HepG2 (cell line): ENCODE results near the gene C1orf50. TPM values are rescaled to one million over a fixed set of nuclear protein-coding genes. Genes with fewer than 3 reads are reported as not detected.

Experiments
- ARID2 ChIP-seq: sonication (generic); formaldehyde crosslinking; IDR thresholded peaks from 2 replicates; pipeline ENCODE4 v1.8.1; 2022; ENCODE audit warnings: mild to moderate bottlenecking, missing genetic modification reagents, borderline replicate concordance
- ATRX ChIP-seq: sonication (generic); formaldehyde crosslinking; IDR thresholded peaks from 2 replicates; pipeline ENCODE4 v1.4.0; 2020; ENCODE audit warnings: missing genetic modification reagents, borderline replicate concordance
- EZH2 ChIP-seq: conservative IDR thresholded peaks from 2 replicates; pipeline ENCODE4 v1.6.1; 2012; ENCODE audit warnings: mild to moderate bottlenecking, low read depth, low read length, moderate library complexity
- GATAD2A ChIP-seq: IDR thresholded peaks from 2 replicates; pipeline ENCODE4 v1.6.1; 2016
- HNRNPK ChIP-seq: fragments of 200-400 bp; formaldehyde crosslinking; IDR thresholded peaks from 2 replicates; pipeline ENCODE4 v1.6.1; 2018; ENCODE audit warnings: low read length, low read depth, moderate library complexity, mild to moderate bottlenecking; ENCODE audit not compliant: poor library complexity, severe bottlenecking
- KDM1A ChIP-seq: IDR thresholded peaks from 2 replicates; pipeline ENCODE4 v1.6.1; 2016; ENCODE audit warnings: missing compliant biosample characterization
- NFE2L1 ChIP-seq: sonication (generic); formaldehyde crosslinking; IDR thresholded peaks from 2 replicates; pipeline ENCODE4 v1.4.0; 2020; ENCODE audit warnings: missing genetic modification reagents, mild to moderate bottlenecking, borderline replicate concordance
- NR2C2 ChIP-seq: sonication (generic); formaldehyde crosslinking; IDR thresholded peaks from 2 replicates; pipeline ENCODE4 v1.4.0; 2020; ENCODE audit warnings: missing genetic modification reagents, mild to moderate bottlenecking, moderate library complexity, borderline replicate concordance
- POLR2G ChIP-seq: fragments of 200-400 bp; formaldehyde crosslinking; IDR thresholded peaks from 2 replicates; pipeline ENCODE4 v1.6.1; 2018; ENCODE audit warnings: mild to moderate bottlenecking, low read depth, low read length, moderate library complexity
- REL ChIP-seq: sonication (generic); formaldehyde crosslinking; conservative IDR thresholded peaks from 2 replicates; pipeline ENCODE4 v1.8.0; 2022; ENCODE audit warnings: mild to moderate bottlenecking, missing genetic modification reagents, moderate library complexity
- SUZ12 ChIP-seq: fragments of 150-350 bp; IDR thresholded peaks from 2 replicates; pipeline ENCODE4 v1.6.1; 2014; ENCODE audit warnings: low read depth, low read length
- TEAD3 ChIP-seq: optimal IDR thresholded peaks from 2 replicates; pipeline ENCODE3; 2016; ENCODE audit warnings: borderline replicate concordance
- ZNF124 ChIP-seq: sonication (generic); formaldehyde crosslinking; IDR thresholded peaks from 2 replicates; pipeline ENCODE4 v1.4.0; 2020; ENCODE audit warnings: missing genetic modification reagents
- ZNF207 ChIP-seq: fragments of 450-650 bp; IDR thresholded peaks from 2 replicates; pipeline ENCODE4 v1.6.1; 2016; ENCODE audit warnings: antibody characterized with exemption, borderline replicate concordance
- ZNF232 ChIP-seq: sonication (generic); formaldehyde crosslinking; IDR thresholded peaks from 2 replicates; pipeline ENCODE4 v1.4.0; 2020; ENCODE audit warnings: missing genetic modification reagents, borderline replicate concordance
- ZNF24 ChIP-seq: fragments of 450-650 bp; IDR thresholded peaks from 2 replicates; pipeline ENCODE4 v1.6.1; 2017; ENCODE audit warnings: antibody characterized with exemption, mild to moderate bottlenecking
- ZNF556 ChIP-seq: sonication (generic); formaldehyde crosslinking; IDR thresholded peaks from 2 replicates; pipeline ENCODE4 v1.4.0; 2020; ENCODE audit warnings: mild to moderate bottlenecking, missing genetic modification reagents, borderline replicate concordance
- ZSCAN29 ChIP-seq: sonication (generic); formaldehyde crosslinking; conservative IDR thresholded peaks from 2 replicates; pipeline ENCODE4 v1.4.0; 2020; ENCODE audit warnings: mild to moderate bottlenecking, missing genetic modification reagents
- polyA plus RNA-seq, 8 experiments: library from polyadenylated mRNA; depleted of rRNA in 3 of 8; stranded (reverse) in 7 of 8; unstranded in 1 of 8; fragments of >200 nt; fragmentation: Illumina TruSeq in 4 of 8; extraction: Trizol in 4 of 8; gene quantifications; 2 replicates each; pipeline versions ENCODE4 v1.2.1 to v1.2.3, GENCODE V29; 2011 to 2016; ENCODE audit warnings: low read depth in 4 of 8, missing spikeins in 1 of 8, mixed read lengths in 1 of 8; ENCODE audit not compliant: insufficient read depth in 1 of 8
- total RNA-seq, 5 experiments: library from RNA; depleted of rRNA; stranded (reverse); fragments of >200 nt; fragmentation: Illumina TruSeq; extraction: Trizol; gene quantifications; 2 replicates each; pipeline ENCODE4 v1.2.3, GENCODE V29; 2016; ENCODE audit warnings: low read depth in 1 of 5
- TF ChIP-seq, protein P1 (sequence below), 2 experiments: sonication (generic) in 1 of 2; formaldehyde crosslinking in 1 of 2; IDR thresholded peaks; 2 replicates each; pipeline versions ENCODE4 v1.4.0 to v1.6.1; 2016 to 2020; ENCODE audit warnings: borderline replicate concordance in 1 of 2, low read depth in 1 of 2, mild to moderate bottlenecking in 1 of 2, missing genetic modification reagents in 1 of 2
- TF ChIP-seq, protein P2 (sequence below): sonication (generic); formaldehyde crosslinking; IDR thresholded peaks from 2 replicates; pipeline ENCODE4 v1.5.1; 2020; ENCODE audit warnings: mild to moderate bottlenecking, missing genetic modification reagents, moderate library complexity
- TF ChIP-seq, protein P3 (sequence below): sonication (generic); formaldehyde crosslinking; IDR thresholded peaks from 2 replicates; pipeline ENCODE4 v1.4.0; 2020; ENCODE audit warnings: missing genetic modification reagents, mild to moderate bottlenecking, borderline replicate concordance
- TF ChIP-seq, protein P4 (sequence below): sonication (generic); formaldehyde crosslinking; IDR thresholded peaks from 2 replicates; pipeline ENCODE4 v1.8.0; 2022; ENCODE audit warnings: missing genetic modification reagents, low read depth, mild to moderate bottlenecking, borderline replicate concordance

C1orf50 gene
- total and polyA plus RNA-seq, 2 of the 13 experiments (the other 11 are each of a cell fraction or from before 2014, with no cell fraction given), result 4.3 to 4.8 TPM

DNA sequence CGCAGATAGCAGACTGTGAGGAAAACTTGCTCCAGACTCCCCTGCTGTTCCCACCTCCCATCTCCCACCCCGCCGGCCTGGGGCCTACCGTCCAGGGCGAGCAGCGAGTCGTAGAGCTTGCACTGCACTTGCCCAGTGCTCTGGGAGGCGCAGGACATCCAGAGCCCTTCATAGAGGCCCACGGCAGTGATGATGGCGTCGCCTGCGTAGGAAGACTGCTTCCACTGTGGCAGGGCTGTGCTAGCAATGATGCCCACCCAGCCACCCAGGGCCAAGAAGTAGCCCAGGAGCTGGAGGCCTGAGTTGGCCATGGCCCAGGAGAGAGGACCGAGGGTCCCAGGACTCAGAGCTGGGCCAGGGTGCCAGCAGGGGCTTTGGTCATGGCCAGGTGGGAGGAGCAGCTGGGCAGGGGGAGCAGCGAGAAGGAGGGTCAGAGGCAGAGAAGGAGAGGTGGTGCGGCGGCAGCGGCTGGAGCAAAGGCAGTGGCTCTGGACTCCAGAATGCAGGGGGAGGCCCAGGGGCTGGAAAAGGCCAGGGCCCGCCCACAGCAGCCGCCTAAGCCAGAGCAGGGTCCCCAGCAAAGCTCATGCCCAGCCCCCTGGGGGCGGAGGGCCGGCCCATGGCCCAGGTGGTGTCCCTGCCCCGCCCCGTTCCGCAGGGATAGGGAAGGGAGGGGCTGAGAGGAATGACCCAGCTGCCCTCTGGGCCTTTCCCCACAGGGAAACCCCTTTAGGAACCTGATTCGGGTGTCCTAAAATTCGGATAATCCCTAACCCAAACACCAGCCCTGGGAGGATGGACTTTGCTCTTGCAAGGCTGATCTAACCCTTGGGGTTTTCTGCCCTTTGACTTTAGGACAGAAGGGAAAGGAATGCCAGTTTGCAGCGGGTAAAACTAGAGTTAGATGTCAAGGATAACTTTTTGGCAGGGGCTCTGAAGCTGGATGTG lies 27.0 kb upstream of the C1orf50 start, which contains the start of gene CLDN19 (continued):
- peak; percentile 60; the same call in 1 of the 2 replicates for TF ChIP-seq ARID2 (CRISPR knock-in tag)
- TF ChIP-seq KDM1A (CRISPR knock-in tag), result no peak
- TF ChIP-seq ZSCAN29, result peak; percentile 99
- no peak for TF ChIP-seq POLR2G
- TF ChIP-seq ZNF556, result 0 out of 2 replicates have a peak, but pooled peaks have one; percentile 28
- peak; percentile 49; the same call in 1 of the 2 replicates for TF ChIP-seq NR2C2
- TF ChIP-seq NFE2L1, result no peak
- TF ChIP-seq, protein P1, sequence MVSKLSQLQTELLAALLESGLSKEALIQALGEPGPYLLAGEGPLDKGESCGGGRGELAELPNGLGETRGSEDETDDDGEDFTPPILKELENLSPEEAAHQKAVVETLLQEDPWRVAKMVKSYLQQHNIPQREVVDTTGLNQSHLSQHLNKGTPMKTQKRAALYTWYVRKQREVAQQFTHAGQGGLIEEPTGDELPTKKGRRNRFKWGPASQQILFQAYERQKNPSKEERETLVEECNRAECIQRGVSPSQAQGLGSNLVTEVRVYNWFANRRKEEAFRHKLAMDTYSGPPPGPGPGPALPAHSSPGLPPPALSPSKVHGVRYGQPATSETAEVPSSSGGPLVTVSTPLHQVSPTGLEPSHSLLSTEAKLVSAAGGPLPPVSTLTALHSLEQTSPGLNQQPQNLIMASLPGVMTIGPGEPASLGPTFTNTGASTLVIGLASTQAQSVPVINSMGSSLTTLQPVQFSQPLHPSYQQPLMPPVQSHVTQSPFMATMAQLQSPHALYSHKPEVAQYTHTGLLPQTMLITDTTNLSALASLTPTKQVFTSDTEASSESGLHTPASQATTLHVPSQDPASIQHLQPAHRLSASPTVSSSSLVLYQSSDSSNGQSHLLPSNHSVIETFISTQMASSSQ (IDR thresholded peaks at IDR 0.05; ENCODE audit: low read depth), result no peak
- TF ChIP-seq, protein P1 (CRISPR knock-in tag; IDR thresholded peaks at IDR 0.05; ENCODE audit: borderline replicate concordance), result peak; percentile 59; the same call in 1 of the 2 replicates
- TF ChIP-seq, protein P2, sequence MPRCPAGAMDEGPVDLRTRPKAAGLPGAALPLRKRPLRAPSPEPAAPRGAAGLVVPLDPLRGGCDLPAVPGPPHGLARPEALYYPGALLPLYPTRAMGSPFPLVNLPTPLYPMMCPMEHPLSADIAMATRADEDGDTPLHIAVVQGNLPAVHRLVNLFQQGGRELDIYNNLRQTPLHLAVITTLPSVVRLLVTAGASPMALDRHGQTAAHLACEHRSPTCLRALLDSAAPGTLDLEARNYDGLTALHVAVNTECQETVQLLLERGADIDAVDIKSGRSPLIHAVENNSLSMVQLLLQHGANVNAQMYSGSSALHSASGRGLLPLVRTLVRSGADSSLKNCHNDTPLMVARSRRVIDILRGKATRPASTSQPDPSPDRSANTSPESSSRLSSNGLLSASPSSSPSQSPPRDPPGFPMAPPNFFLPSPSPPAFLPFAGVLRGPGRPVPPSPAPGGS, result no peak
- TF ChIP-seq ZNF232 (CRISPR knock-in tag), result 0 out of 2 replicates have a peak, but pooled peaks have one; percentile 34
- TF ChIP-seq SUZ12, result no peak
- TF ChIP-seq ATRX (CRISPR knock-in tag), result no peak
- TF ChIP-seq ZNF24, result no peak
- TF ChIP-seq TEAD3 (CRISPR knock-in tag), result no peak
- peak; percentile 40 for TF ChIP-seq HNRNPK
- no peak for TF ChIP-seq EZH2
- TF ChIP-seq, protein P3, sequence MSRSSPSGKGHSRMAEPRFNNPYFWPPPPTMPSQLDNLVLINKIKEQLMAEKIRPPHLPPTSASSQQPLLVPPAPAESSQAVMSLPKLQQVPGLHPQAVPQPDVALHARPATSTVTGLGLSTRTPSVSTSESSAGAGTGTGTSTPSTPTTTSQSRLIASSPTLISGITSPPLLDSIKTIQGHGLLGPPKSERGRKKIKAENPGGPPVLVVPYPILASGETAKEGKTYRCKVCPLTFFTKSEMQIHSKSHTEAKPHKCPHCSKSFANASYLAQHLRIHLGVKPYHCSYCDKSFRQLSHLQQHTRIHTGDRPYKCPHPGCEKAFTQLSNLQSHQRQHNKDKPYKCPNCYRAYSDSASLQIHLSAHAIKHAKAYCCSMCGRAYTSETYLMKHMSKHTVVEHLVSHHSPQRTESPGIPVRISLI, result no peak
- TF ChIP-seq, protein P4, sequence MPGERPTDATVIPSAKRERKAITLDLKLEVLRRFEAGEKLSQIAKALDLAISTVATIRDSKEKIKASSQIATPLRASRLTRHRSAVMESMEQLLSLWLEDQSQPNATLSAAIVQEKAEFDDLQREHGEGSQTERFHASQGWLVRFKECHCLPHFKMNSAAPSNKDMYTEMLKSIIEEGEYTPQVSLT (CRISPR knock-in tag), result no peak
- peak; percentile 73; the same call in 1 of the 2 replicates for TF ChIP-seq ZNF124
- no peak for TF ChIP-seq REL (CRISPR knock-in tag)
- TF ChIP-seq GATAD2A (CRISPR knock-in tag), result peak; percentile 43; the same call in 1 of the 2 replicates
- TF ChIP-seq ZNF207, result no peak
